NT2/D1 (cell line): Measurements from ENCODE around the gene HDC.

Source experiments
- SUZ12 ChIP-seq: IDR thresholded peaks from 2 replicates; pipeline ENCODE4 v1.6.1; 2011; ENCODE audit not compliant: insufficient read length, insufficient read depth; ENCODE audit errors: extremely low read depth
- YY1 ChIP-seq: IDR thresholded peaks from 2 replicates; pipeline ENCODE4 v1.6.1; 2011; ENCODE audit not compliant: insufficient read length, insufficient read depth
- ZNF274 ChIP-seq: IDR thresholded peaks from 2 replicates; pipeline ENCODE4 v1.6.1; 2011; ENCODE audit warnings: mild to moderate bottlenecking, low read depth, low read length

- no peak for TF ChIP-seq ZNF274
- no peak for TF ChIP-seq YY1
- TF ChIP-seq SUZ12, result no peak
These were observed 39.6 kb downstream of the HDC start for GRCh38 chr15:50225938-50226337.
